Fibroblast of skin of left biceps (primary cell): ENCODE results near the gene MTO1.
"Not testable (repeated sequence)": the region's sequence is repeated elsewhere in the genome, so short reads cannot be mapped to it uniquely, and the experiment has no call there.

Source experiments
- DNase-seq, 2 experiments: peaks; one replicate each; pipeline ENCODE4 v3.0.0-alpha.2; 2013; ENCODE audit warnings: low read depth in 2 of 2

Gene MTO1

GRCh38 chr6:73528897-73529296 is 67.4 kb downstream of the MTO1 start:
- DNase-seq: no peak

- no peak for DNase-seq
Measured at GRCh38 chr6:73532293-73532692, 70.8 kb downstream of the MTO1 start.

- DNase-seq: no peak
Measured at GRCh38 chr6:73534628-73535027, 73.1 kb downstream of the MTO1 start.

GRCh38 chr6:73537677-73538076 is 76.1 kb downstream of the MTO1 start:
- DNase-seq: no peak

GRCh38 chr6:73538116-73538779 is 76.7 kb downstream of the MTO1 start:
- DNase-seq: no peak

GRCh38 chr6:73542481-73542880 is 80.9 kb downstream of the MTO1 start:
- DNase-seq: not testable (repeated sequence)

- no peak for DNase-seq
Measured at GRCh38 chr6:73542891-73543290, 81.4 kb downstream of the MTO1 start.

GRCh38 chr6:73547036-73547435 is 85.5 kb downstream of the MTO1 start:
- no peak for DNase-seq

- no peak for DNase-seq
Measured at GRCh38 chr6:73548458-73549446, 87.2 kb downstream of the MTO1 start.

- DNase-seq: not testable (repeated sequence)
Measured at GRCh38 chr6:73551115-73551514, 89.6 kb downstream of the MTO1 start.

GRCh38 chr6:73555380-73555949 is 93.9 kb downstream of the MTO1 start:
- DNase-seq: not testable (repeated sequence)

GRCh38 chr6:73556836-73557235 is 95.3 kb downstream of the MTO1 start:
- DNase-seq: no peak
